Stomach (tissue), 9 donors: Measurements from ENCODE around the gene GAB1. TPM values are rescaled to one million over a fixed set of nuclear protein-coding genes. Genes with fewer than 3 reads are reported as not detected.

Experiments used
- DNase-seq, 2 donors: peaks; one replicate each; pipeline versions ENCODE4 v3.0.0 to v3.0.0-alpha.2; 2013 to 2019
- H3K27ac ChIP-seq, 5 donors: fragments of 200-600 bp in 4 of 5; sonication (generic) in 4 of 5; one replicate each; pipeline ENCODE4 v1.5.1; 2013 to 2019; ENCODE audit warnings: mild to moderate bottlenecking in 1 of 5, moderate library complexity in 1 of 5
- H3K27me3 ChIP-seq, 3 donors: fragments of 200-600 bp; sonication (generic); one replicate each; pipeline ENCODE4 v1.5.1; 2017 to 2019; ENCODE audit warnings: mixed run types in 1 of 3
- H3K36me3 ChIP-seq, 4 donors: fragments of 200-600 bp; sonication (generic); 1 replicate in 3 of 4; 2 replicates in 1 of 4; pipeline ENCODE4 v1.5.1; 2016 to 2019
- H3K4me1 ChIP-seq, 4 donors: fragments of 200-600 bp; sonication (generic); one replicate each; pipeline ENCODE4 v1.5.1; 2016 to 2019
- H3K4me3 ChIP-seq, 4 donors: fragments of 200-600 bp; sonication (generic) in 3 of 4; one replicate each; pipeline ENCODE4 v1.5.1; 2016 to 2019; ENCODE audit warnings: mild to moderate bottlenecking in 1 of 4
- H3K9me3 ChIP-seq, 4 donors: fragments of 200-600 bp; sonication (generic); one replicate each; pipeline ENCODE4 v1.5.1; 2016 to 2019
- CTCF ChIP-seq, 7 experiments: fragments of 450-650 bp in 4 of 7; fragments of 200-600 bp in 3 of 7; sonication (generic) in 3 of 7; IDR thresholded peaks; one replicate each; pipeline ENCODE4 v1.5.1; 2016 to 2019; ENCODE audit warnings: antibody characterized with exemption in 7 of 7, control low read depth in 2 of 7, mild to moderate bottlenecking in 1 of 7
- EP300 ChIP-seq: sonication (generic); formaldehyde crosslinking; IDR thresholded peaks from one replicate; pipeline ENCODE4 v1.6.1; 2017; ENCODE audit warnings: antibody characterized with exemption
- POLR2A ChIP-seq, 4 donors: fragments of 450-650 bp; IDR thresholded peaks; one replicate each; pipeline ENCODE4 v1.6.1; 2016; ENCODE audit warnings: antibody characterized with exemption in 4 of 4, control low read depth in 2 of 4, mild to moderate bottlenecking in 1 of 4, moderate library complexity in 1 of 4
- POLR2AphosphoS5 ChIP-seq, 3 donors: sonication (generic); formaldehyde crosslinking; IDR thresholded peaks; one replicate each; pipeline ENCODE4 v1.6.1; 2016; ENCODE audit warnings: antibody characterized with exemption in 3 of 3
- WGBS, 5 donors: extraction: QIAGEN DNeasy Blood & Tissue Kit in 3 of 5; methylation state at CpG; one replicate each; pipeline versions ENCODE4 v1.1.5 to v1.1.7; 2013 to 2018; 5-methylcytosine and 5-hydroxymethylcytosine counted together
- intact Hi-C: fragments of 100-400 bp; cut with DNase I; formaldehyde crosslinking; loops from one replicate; pipeline ENCODE4 v1.15.1; 2023; ENCODE audit warnings: low total_unique reads
- polyA plus RNA-seq, 3 donors: library from polyadenylated mRNA; stranded (reverse); fragments of 200-250 nt; gene quantifications; one replicate each; pipeline ENCODE4 v1.2.3, GENCODE V29; 2013
- total RNA-seq, 5 donors: library from RNA; depleted of rRNA; stranded (reverse); fragments of >200 nt; gene quantifications; one replicate each; pipeline versions ENCODE4 v1.1.0 to v1.2.3, GENCODE V29; 2014 to 2016
- donor health status: healthy with polysubstance abuse.
- donor health status: Bipolar disorder and iron deficiency.
- donor health status: healthy.

The GAB1 gene
- total and polyA plus RNA-seq, 8 donors, result 3.2 to 101 (median 29.0) TPM

DNA sequence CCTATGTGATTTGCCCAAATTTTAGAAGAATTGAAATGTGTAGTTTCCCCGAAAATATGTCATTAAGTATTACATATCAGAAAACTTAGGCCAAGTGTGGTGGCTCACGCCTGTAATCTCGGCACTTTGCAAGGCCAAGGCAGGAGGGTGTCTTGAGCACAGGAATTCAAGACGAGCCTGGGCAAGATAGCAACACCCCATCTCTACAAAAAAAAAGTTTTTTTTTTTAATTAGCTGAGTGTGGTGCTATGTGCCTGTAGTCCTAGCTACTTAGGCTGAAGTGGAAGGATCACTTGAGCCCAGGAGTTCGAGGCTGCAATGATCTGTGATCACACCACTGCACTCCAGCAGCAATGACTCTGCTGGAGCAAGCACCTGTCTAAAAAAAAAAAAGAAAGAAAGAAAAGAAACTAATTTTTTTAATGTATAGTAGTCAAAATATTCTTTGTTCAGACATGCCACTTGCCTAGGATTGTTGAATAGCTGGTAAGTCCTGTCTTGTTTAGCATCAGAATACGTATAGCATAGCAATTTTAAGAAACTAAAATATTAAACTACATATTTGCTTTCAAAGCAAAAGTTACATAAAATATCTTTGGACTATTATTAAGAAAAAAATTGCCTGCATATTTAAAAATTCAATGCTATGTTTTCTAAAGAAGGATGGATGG lies 40.1 kb upstream of the GAB1 start:
- H3K4me3 ChIP-seq, result no peak overlapping the region
- H3K36me3 ChIP-seq, result no peaks in the 10 kb centered on the region
- H3K9me3 ChIP-seq, result no peaks in the 10 kb centered on the region
- no peaks in the 10 kb centered on the region for H3K27me3 ChIP-seq
- intact Hi-C loops, result no loop called here
- no peak for TF ChIP-seq POLR2A (IDR thresholded peaks at IDR 0.05)
- TF ChIP-seq POLR2AphosphoS5 (IDR thresholded peaks at IDR 0.05), result no peak
- no peak for TF ChIP-seq EP300
- TF ChIP-seq CTCF (IDR thresholded peaks at IDR 0.05), result no peak
- no peak overlapping the region for H3K27ac ChIP-seq
- WGBS, 5 donors, result 68 to 81% (median 77%) methylated on average over 6 of the region's 6 CpGs
- no peak for DNase-seq
- H3K4me1 ChIP-seq, result peaks cover 0 to 24% (median 9%) of the 10 kb centered on the region in 4 donors

- TF ChIP-seq POLR2A (IDR thresholded peaks at IDR 0.05), result no peak
- TF ChIP-seq CTCF (IDR thresholded peaks at IDR 0.05), result no peak
- TF ChIP-seq EP300, result no peak
- TF ChIP-seq POLR2AphosphoS5 (IDR thresholded peaks at IDR 0.05), result no peak
- H3K4me1 ChIP-seq, result peaks cover 0 to 18% (median 4%) of the 10 kb centered on the region in 4 donors
- DNase-seq, result no peak
Observed at GRCh38 chr4:143300860-143301259, 35.8 kb upstream of the GAB1 start.

GRCh38 chr4:143302536-143302935 lies 34.1 kb upstream of the GAB1 start:
- Histone ChIP-seq H3K27me3 (no peaks in the 10 kb centered on the region), H3K4me3 (no peak overlapping the region), H3K9me3 (no peaks in the 10 kb centered on the region), H3K27ac (no peak overlapping the region), H3K36me3 (no peaks in the 10 kb centered on the region), H3K4me1 (peaks cover 0 to 13% (median 4%) of the 10 kb centered on the region in 4 donors)
- peak in 1 of 2 donors; percentile 64 for DNase-seq
- whole genome bisulfite sequencing, 5 donors, result 27 to 68% (median 45%) methylated on average over 1 of the region's 1 CpG
- intact Hi-C loops, result no loop called here
- TF ChIP-seq EP300 (no peak), CTCF (IDR thresholded peaks at IDR 0.05) (no peak), POLR2AphosphoS5 (IDR thresholded peaks at IDR 0.05) (no peak), POLR2A (IDR thresholded peaks at IDR 0.05) (no peak)

More at GRCh38 chr4:143300860-143301259, 35.8 kb upstream of the GAB1 start:
- Histone ChIP-seq H3K36me3 (no peaks in the 10 kb centered on the region), H3K27ac (no peak overlapping the region), H3K9me3 (no peaks in the 10 kb centered on the region), H3K27me3 (no peaks in the 10 kb centered on the region), H3K4me3 (no peak overlapping the region)
- WGBS, 5 donors, result 64 to 79% (median 76%) methylated on average over 2 of the region's 2 CpGs
- intact Hi-C loops, result no loop called here

DNA sequence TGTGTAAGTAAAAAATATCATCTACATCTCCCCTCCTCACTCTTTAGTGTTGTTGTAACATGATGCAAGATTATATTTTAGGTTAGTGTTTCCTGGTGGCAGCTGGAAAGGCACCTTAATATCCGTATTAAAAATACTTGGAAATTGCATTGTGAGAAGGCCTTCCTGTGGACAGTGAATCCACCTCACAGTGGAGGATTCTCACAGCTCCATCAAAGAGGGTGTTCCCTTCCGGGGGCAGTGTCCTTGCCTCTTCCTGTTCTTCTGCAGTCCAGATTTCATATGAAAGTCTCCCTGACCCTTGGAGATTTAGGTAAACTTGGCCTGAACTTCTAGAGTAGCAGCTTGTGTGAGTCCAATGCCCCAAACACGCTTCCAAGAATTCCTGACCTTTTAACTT lies 29.9 kb upstream of the GAB1 start:
- Histone ChIP-seq H3K27me3 (no peaks in the 10 kb centered on the region), H3K4me1 (peaks cover 0 to 14% (median 4%) of the 10 kb centered on the region in 4 donors), H3K4me3 (no peak overlapping the region), H3K9me3 (no peaks in the 10 kb centered on the region), H3K27ac (no peak overlapping the region), H3K36me3 (no peaks in the 10 kb centered on the region)
- 84 to 92% (median 89%) methylated on average over 3 of the region's 3 CpGs for WGBS, 5 donors
- TF ChIP-seq POLR2A (IDR thresholded peaks at IDR 0.05) (no peak), POLR2AphosphoS5 (IDR thresholded peaks at IDR 0.05) (no peak), CTCF (IDR thresholded peaks at IDR 0.05) (no peak), EP300 (no peak)
- intact Hi-C loops, result no loop called here
- DNase-seq, result no peak
